ENCODE data around the gene TMEM258. TPM values are rescaled to one million over a fixed set of nuclear protein-coding genes. Genes with fewer than 3 reads are reported as not detected.

The TMEM258 gene
- total and polyA plus RNA-seq, 2 donors (not counting 3 experiments of a cell fraction or from before 2014, with no cell fraction given), result 140 to 534 TPM

DNA sequence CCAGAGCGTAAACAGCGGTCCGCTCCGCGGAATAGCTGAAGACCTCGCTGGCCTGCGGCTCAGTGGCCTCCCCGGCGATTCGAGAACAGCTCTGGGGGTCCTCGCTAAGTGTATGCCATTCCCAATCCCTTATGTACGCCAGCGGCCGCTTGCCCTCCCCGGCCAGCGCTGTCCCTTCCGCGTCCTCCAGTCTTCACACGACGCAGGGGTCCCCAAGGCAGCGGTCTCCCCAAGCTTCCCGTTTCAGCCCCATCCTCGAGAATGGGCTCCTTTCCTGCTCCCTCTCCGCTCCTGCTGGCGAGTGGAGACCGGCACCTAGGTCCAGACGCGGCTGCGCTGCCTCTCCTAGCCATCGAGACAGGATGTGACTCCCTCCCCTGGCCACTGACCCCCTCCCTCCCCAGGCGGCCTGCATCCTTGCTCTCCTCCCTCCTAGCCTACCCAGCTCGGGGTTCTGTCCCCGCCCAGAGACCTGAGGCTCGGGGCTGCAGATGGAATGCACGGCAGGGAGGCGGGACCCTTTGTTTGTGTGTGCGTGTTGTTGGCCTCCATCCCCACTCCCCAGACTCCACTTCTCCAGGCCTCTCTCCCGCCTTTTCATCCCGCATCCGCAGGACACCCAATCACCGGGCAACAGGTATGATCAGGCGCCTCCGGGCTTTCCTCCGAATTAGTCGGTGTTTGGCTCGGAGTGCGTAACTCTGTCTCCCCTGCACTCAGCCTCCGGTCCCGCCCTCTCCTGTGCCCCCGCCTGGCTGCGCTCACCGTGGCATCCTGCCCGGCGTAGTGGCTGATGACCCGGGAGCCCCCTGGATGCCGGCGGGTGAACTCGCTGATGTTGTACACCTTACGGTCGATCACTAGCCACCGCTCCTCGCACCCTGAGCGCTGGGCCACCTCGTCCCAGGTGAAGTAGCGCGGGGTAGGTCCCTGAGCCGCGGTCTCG is 23.7 kb upstream of the TMEM258 start:
- CTCF ChIA-PET, result interaction anchor here (1.0 to 5.5 kb wide), 16 partner anchors 11 to 495 kb away, joined by 3 to 56 read pairs (median 6); partner anchors contain the start of genes FADS2, FEN1 and TMEM258
- DNase-seq (ENCODE audit: low read depth, low spot score) (peak; percentile 78), FAIRE-seq (no peak)
- no peaks in the 10 kb centered on the region for H4K20me1 ChIP-seq (replicated peaks; ENCODE audit: control insufficient read depth, extremely low read depth, insufficient read depth, low read length)
- BruUV-seq (replicated peaks), result no TSS peak
- no peaks in the 10 kb centered on the region for H3K9me1 ChIP-seq (replicated peaks; ENCODE audit: control insufficient read depth, extremely low read depth, insufficient read depth, low read length)
- H3K9me3 ChIP-seq (replicated peaks; ENCODE audit: control insufficient read depth, insufficient read depth, low read length), result no peaks in the 10 kb centered on the region
- H3K4me2 ChIP-seq (ENCODE audit: insufficient read depth, low read length), result peak overlapping the region; percentile 64
- peak overlapping the region; percentile 86 for H3K27ac ChIP-seq (ENCODE audit: insufficient read depth, low read depth, low read length)
- H3K4me3 ChIP-seq (replicated peaks in 1 of 3; ENCODE audit: insufficient read depth in 1 of 3, low read depth in 1 of 3, low read length in 3 of 3), result peak overlapping the region; percentile 56 to 86 (median 62)
- TF ChIP-seq FOS (IDR thresholded peaks at IDR 0.05; ENCODE audit: borderline replicate concordance, insufficient read depth, low read length), result no peak
- TF ChIP-seq EZH2 (IDR thresholded peaks at IDR 0.05; ENCODE audit: borderline replicate concordance, low read depth, low read length, severe bottlenecking), result no peak
- TF ChIP-seq POLR2AphosphoS5 (IDR thresholded peaks at IDR 0.05; ENCODE audit: insufficient read depth, low read depth, low read length), result peak; percentile 75
- no peak for TF ChIP-seq MAX (IDR thresholded peaks at IDR 0.05; ENCODE audit: insufficient read depth, insufficient read length)
- TF ChIP-seq GATA2 (IDR thresholded peaks at IDR 0.05; ENCODE audit: insufficient read depth, insufficient read length, low read depth, low read length), result no peak
- TF ChIP-seq MYC (IDR thresholded peaks at IDR 0.05; ENCODE audit: low read depth, low read length), result no peak
- TF ChIP-seq, protein P1, sequence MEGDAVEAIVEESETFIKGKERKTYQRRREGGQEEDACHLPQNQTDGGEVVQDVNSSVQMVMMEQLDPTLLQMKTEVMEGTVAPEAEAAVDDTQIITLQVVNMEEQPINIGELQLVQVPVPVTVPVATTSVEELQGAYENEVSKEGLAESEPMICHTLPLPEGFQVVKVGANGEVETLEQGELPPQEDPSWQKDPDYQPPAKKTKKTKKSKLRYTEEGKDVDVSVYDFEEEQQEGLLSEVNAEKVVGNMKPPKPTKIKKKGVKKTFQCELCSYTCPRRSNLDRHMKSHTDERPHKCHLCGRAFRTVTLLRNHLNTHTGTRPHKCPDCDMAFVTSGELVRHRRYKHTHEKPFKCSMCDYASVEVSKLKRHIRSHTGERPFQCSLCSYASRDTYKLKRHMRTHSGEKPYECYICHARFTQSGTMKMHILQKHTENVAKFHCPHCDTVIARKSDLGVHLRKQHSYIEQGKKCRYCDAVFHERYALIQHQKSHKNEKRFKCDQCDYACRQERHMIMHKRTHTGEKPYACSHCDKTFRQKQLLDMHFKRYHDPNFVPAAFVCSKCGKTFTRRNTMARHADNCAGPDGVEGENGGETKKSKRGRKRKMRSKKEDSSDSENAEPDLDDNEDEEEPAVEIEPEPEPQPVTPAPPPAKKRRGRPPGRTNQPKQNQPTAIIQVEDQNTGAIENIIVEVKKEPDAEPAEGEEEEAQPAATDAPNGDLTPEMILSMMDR (IDR thresholded peaks at IDR 0.05; ENCODE audit: extremely low read depth in 1 of 2, insufficient read depth in 1 of 2, low read depth in 1 of 2, low read length in 2 of 2), result peak in 1 of 2 donors; percentile 2
- peak; percentile 93 for TF ChIP-seq POLR2A (IDR thresholded peaks at IDR 0.05; ENCODE audit: low read depth, low read length)
- no peak for TF ChIP-seq JUN (IDR thresholded peaks at IDR 0.05; ENCODE audit: borderline replicate concordance, insufficient read depth, insufficient read length, low read depth)
- peak overlapping the region; percentile 91 for H3K9ac ChIP-seq (replicated peaks; ENCODE audit: extremely low read depth, insufficient read depth, low read length)
- POLR2A ChIA-PET, result interaction anchor here (0.8 to 5.0 kb wide), 5 partner anchors 13 to 24 kb away, joined by 3 to 36 read pairs (median 10); partner anchors contain the start of genes FADS2, FEN1 and TMEM258
- peak overlapping the region; percentile 52 for H2AFZ ChIP-seq (ENCODE audit: low read depth, low read length)
- peaks cover 26% of the 10 kb centered on the region for H3K79me2 ChIP-seq (ENCODE audit: control insufficient read depth, insufficient read depth, low read length)
- peaks cover 5 to 10% of the 10 kb centered on the region in 2 experiments for H3K36me3 ChIP-seq (ENCODE audit: control insufficient read depth in 2 of 2, extremely low read depth in 1 of 2, insufficient read depth in 2 of 2, low read length in 2 of 2)
- H3K27me3 ChIP-seq (ENCODE audit: control insufficient read depth in 2 of 2, insufficient read depth in 2 of 2, low read length in 2 of 2), result no peaks in the 10 kb centered on the region
- intact Hi-C loops (cut with micrococcal nuclease), result loop anchor here (1.0 to 5.0 kb wide), 6 partner anchors 18 to 291 kb away; partner anchors contain the start of genes FEN1, FTH1 and TMEM258
- dilution Hi-C loops (cut with MboI; ENCODE audit: extremely low pct_ligation_motif_present, low sequenced_read_pairs), result no loop called here
- H3K4me1 ChIP-seq (ENCODE audit: control insufficient read depth, extremely low read depth, insufficient read depth, low read length), result peaks cover 19% of the 10 kb centered on the region
